ENCODE measurements around the gene TSPAN2. TPM values are rescaled to one million over a fixed set of nuclear protein-coding genes. Genes with fewer than 3 reads are reported as not detected.

The TSPAN2 gene
- total RNA-seq, 4 donors from 2014 or later = 40.5 to 87.6 (median 56.8) TPM

DNA sequence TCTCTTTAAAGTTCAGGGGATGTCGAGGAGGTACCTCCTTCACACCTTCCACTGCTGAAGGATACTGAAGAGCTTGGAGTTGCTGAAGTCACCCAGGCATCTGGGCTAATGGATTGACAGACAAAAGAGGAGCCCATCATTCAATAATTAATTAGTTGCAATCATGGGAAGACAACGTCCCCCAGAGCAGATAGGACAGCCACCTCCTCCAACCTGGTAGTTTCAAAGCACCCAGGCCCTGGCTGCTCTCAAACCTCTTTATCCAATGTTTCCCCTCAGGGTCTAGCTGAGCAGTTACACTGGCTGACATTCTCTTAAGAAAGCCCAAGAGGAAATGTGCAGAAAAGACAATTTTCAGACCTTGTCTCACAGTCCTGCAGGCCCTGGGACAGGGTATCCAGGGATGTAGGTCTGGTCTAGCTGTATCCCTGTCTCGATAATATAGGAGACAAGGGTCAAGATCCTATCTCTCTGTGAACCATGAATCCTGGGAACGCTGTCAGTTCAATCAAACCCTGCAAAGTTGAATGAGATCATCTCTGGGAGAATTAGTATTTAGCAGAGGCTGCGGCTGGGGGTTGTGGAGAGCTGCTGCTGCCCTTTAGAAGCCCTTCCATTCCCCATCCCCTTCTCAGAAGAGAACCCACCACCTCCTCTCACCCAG, 1.1 kb downstream of the TSPAN2 start:
- H3K4me1 ChIP-seq = peaks cover 3% of the 10 kb centered on the region in 2 donors
- peak overlapping the region; percentile 69 to 87 for H3K4me3 ChIP-seq
- no peaks in the 10 kb centered on the region for H3K9me3 ChIP-seq
- DNase-seq = no peak
- intact Hi-C loops (cut with DNase I; ENCODE audit: low total_unique reads) = no loop called here
- peak overlapping the region; percentile 92 to 97 for H3K27ac ChIP-seq
- H3K27me3 ChIP-seq = no peaks in the 10 kb centered on the region
- TF ChIP-seq, protein P1, sequence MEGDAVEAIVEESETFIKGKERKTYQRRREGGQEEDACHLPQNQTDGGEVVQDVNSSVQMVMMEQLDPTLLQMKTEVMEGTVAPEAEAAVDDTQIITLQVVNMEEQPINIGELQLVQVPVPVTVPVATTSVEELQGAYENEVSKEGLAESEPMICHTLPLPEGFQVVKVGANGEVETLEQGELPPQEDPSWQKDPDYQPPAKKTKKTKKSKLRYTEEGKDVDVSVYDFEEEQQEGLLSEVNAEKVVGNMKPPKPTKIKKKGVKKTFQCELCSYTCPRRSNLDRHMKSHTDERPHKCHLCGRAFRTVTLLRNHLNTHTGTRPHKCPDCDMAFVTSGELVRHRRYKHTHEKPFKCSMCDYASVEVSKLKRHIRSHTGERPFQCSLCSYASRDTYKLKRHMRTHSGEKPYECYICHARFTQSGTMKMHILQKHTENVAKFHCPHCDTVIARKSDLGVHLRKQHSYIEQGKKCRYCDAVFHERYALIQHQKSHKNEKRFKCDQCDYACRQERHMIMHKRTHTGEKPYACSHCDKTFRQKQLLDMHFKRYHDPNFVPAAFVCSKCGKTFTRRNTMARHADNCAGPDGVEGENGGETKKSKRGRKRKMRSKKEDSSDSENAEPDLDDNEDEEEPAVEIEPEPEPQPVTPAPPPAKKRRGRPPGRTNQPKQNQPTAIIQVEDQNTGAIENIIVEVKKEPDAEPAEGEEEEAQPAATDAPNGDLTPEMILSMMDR (IDR thresholded peaks at IDR 0.05) = no peak
- peak in 1 of 2 donors; percentile 9 for TF ChIP-seq POLR2A (IDR thresholded peaks at IDR 0.05)
- H3K36me3 ChIP-seq = no peaks in the 10 kb centered on the region

DNA sequence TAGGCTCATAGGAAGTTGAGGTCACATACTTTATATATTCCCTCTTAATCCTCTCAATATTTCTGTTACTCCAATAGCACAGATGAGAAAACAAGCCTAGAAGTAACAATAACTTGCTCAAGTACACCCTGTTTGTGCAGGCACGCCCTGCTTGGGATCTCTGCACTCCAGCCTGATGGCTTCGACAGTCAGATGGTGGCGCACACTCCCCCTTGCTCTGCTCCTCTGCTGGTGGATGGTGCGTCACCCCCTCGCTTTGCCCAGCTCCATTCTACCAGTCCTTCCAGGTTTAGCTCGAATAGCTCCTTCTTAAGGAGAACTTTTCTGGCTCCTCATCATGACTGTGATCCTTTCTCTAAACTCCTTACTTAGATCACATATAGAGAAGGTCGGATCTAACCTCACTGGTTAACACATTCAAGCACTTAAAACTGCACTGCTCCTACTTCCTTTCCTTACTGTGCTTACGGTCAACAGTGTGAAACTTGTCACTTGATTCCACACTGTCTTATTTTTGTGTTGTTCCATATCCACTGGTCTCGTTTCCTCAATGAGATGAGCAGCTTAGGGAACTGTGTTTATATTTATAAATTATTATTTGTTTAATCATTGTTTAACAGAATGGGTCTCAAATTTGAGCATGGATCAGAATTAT, 3.0 kb downstream of the TSPAN2 start:
- H3K9me3 ChIP-seq = no peaks in the 10 kb centered on the region
- peak in 1 of 2 donors; percentile 51 for DNase-seq
- peaks cover 3% of the 10 kb centered on the region in 2 donors for H3K4me1 ChIP-seq
- no peaks in the 10 kb centered on the region for H3K36me3 ChIP-seq
- H3K4me3 ChIP-seq = peak overlapping the region in 1 of 2 donors; percentile 9
- H3K27ac ChIP-seq = peak overlapping the region; percentile 92 to 97
- no peak for TF ChIP-seq POLR2A (IDR thresholded peaks at IDR 0.05)
- TF ChIP-seq, protein P1 (IDR thresholded peaks at IDR 0.05) = no peak
- intact Hi-C loops (cut with DNase I; ENCODE audit: low total_unique reads) = no loop called here
- H3K27me3 ChIP-seq = no peaks in the 10 kb centered on the region

DNA sequence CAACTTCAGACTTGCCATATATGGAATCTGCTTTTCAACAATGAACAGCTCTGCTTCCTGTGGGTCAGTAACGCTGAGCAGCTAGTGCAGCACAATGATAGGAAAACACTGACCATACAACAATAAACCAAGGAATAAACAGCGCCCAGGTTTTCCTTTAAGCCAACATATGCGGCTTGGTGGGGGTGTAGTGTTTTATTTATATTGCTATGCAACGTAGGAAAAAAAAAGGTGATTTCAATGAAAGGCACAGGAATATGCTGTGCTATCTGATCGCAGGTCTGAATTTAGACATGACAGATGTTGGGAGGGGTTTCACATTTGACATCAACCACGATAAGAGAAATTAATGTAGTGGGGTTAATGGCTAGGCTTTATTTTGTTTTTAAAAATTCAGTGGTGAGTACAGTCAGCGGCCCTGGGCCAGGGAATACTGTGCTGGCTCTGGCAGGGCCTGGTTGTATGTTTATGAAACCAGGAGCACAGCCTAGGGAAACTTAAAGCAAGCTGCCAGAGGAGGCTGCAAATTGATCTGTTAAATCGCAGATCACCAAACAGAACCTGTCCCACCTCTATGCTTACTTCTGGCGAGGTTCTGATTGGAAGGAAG, 4.3 kb downstream of the TSPAN2 start:
- H3K27me3 ChIP-seq = no peaks in the 10 kb centered on the region
- H3K9me3 ChIP-seq = no peaks in the 10 kb centered on the region
- peak in 1 of 2 donors; percentile 14 for TF ChIP-seq POLR2A (IDR thresholded peaks at IDR 0.05)
- TF ChIP-seq, protein P1 (IDR thresholded peaks at IDR 0.05) = no peak
- peak overlapping the region; percentile 92 to 97 for H3K27ac ChIP-seq
- intact Hi-C loops (cut with DNase I; ENCODE audit: low total_unique reads) = no loop called here
- no peaks in the 10 kb centered on the region for H3K36me3 ChIP-seq
- H3K4me3 ChIP-seq = peak overlapping the region in 1 of 2 donors; percentile 9
- peak; percentile 53 to 69 for DNase-seq
- H3K4me1 ChIP-seq = peaks cover 3% of the 10 kb centered on the region in 2 donors

DNA sequence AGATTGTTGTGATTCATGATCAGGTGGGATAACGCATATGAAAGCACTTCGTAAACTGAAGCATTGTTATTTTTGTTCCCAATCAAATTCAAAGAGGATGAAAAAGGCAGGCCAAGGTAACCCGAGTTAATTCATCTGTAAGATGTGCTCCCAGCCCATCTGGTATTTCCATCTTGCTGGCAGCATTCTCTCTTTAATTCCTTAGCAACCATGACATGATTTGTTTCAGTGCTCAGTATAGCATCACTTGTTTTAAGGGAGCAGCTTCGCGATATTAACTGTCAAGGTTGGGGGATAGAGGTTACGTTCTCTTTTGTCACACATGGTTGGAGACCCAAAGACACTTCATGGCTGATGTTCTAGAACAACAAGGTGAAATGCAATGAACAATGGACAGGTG, 6.4 kb downstream of the TSPAN2 start:
- TF ChIP-seq, protein P1 (IDR thresholded peaks at IDR 0.05) = no peak
- TF ChIP-seq POLR2A (IDR thresholded peaks at IDR 0.05) = no peak
- intact Hi-C loops (cut with DNase I; ENCODE audit: low total_unique reads) = no loop called here
- no peak for DNase-seq
- Histone ChIP-seq H3K27me3 (no peaks in the 10 kb centered on the region), H3K4me3 (no peak overlapping the region), H3K4me1 (peaks cover 3% of the 10 kb centered on the region in 2 donors), H3K27ac (peak overlapping the region in 1 of 2 donors; percentile 92), H3K9me3 (no peaks in the 10 kb centered on the region), H3K36me3 (no peaks in the 10 kb centered on the region)

DNA sequence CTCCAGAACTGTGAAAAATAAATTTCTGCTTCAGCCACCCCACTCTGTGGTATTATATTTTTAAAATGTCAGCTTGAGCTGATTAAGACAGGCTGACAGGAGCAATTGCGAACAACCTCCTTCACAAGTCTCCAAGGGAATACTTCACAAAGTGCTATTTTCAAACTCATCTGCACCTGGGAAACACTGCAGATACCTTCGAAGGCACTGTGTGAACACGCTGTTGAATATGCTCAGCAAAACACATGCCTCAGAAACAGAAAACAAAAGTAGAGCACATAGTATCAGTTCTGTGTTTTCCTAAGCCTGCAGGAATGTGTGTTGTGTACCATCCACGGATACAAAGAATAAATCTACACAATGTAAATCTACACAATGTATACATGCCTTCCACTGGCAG, 10.6 kb downstream of the TSPAN2 start:
- intact Hi-C loops (cut with DNase I; ENCODE audit: low total_unique reads) = no loop called here
- no peak overlapping the region for H3K27ac ChIP-seq
- TF ChIP-seq, protein P1 (IDR thresholded peaks at IDR 0.05) = no peak
- no peak for TF ChIP-seq POLR2A (IDR thresholded peaks at IDR 0.05)
- no peaks in the 10 kb centered on the region for H3K36me3 ChIP-seq
- DNase-seq = no peak
- H3K9me3 ChIP-seq = no peaks in the 10 kb centered on the region
- no peaks in the 10 kb centered on the region for H3K27me3 ChIP-seq
- H3K4me1 ChIP-seq = no peaks in the 10 kb centered on the region
- no peak overlapping the region for H3K4me3 ChIP-seq
